Endothelial cell of hepatic sinusoid (primary cell): ENCODE data around the gene OPN1SW.

Source experiments
- in situ Hi-C: cut with HindIII; loops from 2 replicates; pipeline ENCODE4 v1.10.0; 2017; ENCODE audit warnings: low sequenced_read_pairs

OPN1SW gene

GRCh38 chr7:128794020-128794419, 18.4 kb upstream of the OPN1SW start:
- in situ Hi-C loops, result no loop called here

DNA sequence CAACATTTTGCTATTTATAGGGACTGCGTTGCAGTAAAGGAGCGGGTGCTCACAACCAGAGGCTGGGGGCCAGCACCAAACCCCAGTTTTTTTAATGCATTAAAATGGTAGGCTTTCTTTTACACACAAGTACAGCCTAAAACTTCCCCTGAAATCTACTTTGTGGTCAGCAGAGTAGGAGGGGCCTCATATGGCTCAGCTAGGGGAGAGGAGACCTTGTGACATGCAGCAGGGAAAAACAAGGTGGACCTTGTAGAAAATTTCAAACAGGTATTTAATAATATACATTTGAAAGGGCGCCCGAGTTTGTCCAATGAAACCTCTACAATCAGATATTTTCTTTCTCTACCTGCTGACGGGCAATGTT, 17.6 kb upstream of the OPN1SW start:
- in situ Hi-C loops, result no loop called here

DNA sequence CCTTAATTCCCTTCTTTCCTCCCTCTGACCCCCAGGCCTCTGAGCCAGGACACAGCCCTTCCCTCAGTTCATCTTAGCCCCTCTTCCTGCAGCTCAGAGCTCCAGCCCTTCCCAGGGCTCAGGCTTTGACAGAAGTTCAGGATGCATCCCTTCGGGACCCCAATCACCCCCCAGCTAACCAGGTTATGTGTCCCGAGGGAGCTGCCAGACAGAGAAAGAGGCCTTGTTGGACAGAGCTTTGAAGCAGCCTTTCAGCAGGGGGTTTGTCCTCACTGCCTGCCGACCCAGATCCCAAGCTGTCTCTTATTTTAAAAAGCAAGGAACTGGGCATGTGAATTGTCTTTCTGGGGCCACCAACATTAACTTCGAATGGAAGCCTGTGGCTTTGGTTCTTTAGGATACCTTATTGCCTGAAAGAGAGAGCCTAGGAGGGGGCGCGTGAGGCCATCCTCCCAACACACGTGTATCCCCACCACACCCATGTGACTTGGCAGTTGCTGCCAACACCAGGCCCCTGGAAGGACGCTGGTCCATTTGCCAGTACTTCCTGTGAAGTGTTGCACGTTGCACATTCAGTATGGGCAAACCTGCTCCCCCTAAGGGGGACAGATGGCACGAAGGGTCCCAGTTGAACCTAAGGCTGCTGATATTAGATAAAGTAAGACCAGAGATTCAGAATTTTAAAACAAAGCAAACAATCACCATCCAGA, 17.0 kb upstream of the OPN1SW start:
- in situ Hi-C loops, result no loop called here

DNA sequence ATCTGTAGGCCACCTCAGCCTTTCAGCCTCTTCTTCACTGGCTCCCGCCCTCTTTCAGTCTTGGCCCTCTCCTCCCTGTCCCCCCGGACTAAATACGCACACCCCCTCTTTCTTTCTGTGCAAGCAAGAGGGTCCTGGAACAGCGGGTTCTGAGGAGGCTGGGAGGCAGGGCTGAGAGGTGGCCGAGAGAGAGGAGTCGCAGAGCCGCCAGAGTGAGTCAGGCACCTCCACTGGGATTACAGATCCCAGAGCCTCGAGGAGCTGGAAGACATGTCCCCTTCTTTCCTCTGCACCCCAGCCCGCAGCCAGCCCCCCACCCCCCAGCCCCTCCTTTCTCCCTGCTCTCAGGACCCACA, 16.4 kb upstream of the OPN1SW start:
- in situ Hi-C loops, result no loop called here

GRCh38 chr7:128791121-128791971, 15.8 kb upstream of the OPN1SW start, which contains the start of gene CCDC136:
TSS of gene CCDC136 (plus strand) at chr7:128791968. CDS start at chr7:128792412, 444 bp downstream.
- in situ Hi-C loops, result no loop called here

- in situ Hi-C loops, result no loop called here
Measured at GRCh38 chr7:128790315-128791041, 14.9 kb upstream of the OPN1SW start.

DNA sequence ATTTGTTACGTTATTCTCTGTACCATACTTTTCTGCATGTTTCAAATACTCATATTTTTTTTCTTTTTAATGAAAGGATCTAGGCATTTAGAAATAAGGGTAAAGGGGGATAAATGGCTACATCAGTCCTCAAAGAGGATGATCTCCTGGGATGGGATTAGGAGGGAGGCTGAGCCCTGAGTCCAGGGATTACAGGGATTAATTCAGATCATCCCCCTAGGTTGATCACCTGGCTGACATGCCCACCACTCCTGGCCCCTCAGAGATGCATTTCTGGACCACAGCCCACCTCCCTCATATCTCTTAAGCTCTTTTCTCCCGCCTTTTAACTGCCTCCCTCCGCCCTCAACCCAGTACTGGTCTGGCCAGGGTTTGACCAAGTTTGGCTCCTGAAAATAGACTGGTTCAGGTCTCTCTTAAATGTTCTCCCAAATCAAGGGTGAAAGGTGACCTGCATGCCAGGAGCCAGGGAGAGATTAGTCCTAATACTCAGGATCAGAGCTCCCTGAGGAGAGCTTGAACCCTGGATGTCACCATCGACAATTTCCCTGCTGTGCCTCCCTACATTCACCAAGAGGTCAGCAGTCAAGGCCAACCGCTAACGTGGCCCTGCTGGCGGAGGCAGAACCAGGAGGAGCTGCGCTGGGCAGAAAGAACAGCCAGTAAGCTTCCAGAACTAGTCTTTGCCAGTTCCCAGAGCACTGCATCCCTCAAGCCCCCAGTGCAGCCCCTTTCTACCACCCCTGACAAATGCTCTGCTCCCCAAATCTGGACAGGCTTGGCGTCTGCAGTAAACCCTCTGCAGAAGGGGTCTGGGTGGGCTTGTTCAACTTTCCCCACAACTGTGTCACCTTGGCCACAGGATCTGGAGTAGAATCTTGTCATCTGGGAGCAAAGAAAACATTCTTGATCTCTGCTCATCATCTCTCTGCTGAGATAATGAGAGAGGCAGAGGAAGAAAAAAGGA, 13.1 kb upstream of the OPN1SW start:
- in situ Hi-C loops, result no loop called here

DNA sequence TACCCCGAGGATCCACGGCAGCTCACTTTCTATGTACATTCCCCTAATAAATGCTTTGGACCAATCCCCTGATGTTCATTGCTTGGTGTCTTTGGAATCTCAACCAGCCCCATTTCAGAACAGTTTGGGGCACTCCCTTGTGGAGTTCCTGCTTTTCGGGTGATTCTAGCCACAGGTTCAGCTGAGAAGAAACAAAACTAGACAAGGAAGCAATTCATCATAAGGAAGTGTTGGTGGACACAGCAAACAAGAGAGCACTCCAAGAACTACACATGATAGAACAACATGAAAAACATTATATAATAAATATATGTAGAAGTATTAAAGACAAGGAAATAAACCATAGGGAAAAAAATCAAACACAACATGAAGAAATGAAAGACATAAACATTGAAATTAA, 10.1 kb upstream of the OPN1SW start:
- in situ Hi-C loops, result no loop called here

DNA sequence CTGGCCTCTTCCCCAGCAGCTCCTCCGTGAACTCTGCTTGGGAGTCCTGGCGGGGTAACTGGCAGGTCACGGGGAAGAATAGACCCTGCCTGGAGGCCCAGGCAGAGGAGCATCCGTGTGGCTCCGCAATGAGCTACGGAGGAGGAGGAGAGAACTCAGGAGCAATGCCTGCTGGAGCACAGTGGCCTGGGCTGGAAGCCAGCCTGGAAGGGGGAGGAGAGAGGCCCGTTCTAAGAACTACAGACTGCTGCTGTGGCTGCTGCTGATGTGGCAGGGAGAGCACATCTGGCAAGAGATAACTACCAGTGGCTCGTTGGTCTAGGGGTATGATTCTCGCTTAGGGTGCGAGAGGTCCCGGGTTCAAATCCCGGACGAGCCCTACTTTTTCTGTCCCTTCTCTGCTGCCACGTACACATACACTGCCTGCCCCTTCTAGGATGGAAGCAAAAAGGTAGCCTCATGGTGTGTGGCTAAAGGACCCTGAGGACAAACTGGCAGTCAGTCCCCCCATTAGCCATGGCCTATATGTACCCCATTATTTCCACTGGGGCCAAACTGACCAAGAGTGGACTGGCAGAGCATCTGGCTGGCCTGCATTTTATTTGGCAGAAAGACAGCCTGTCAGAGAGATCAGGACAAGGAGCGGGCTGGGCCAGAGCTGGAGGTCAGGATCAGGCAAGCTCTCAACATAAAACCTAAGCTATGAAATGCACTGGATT, 7.7 kb upstream of the OPN1SW start:
- in situ Hi-C loops, result no loop called here

DNA sequence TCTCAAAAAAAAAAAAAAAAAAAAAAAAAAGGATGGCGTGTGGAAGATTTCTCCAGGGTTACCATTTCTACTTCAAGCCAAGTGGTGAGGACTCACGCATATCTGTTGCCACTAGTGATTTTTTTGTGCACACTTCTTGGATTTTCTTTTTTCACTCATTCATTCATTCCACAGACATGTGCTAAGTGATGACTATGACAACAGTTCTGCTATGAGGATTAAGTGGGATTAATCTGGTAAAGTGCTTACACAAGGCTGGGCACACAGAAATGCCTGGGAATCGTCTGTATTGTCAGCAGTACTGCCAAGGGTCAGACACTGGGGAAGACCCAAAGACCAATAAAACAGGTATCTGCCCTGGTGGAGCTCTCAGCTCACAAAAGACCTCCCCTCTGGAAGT, 6.3 kb upstream of the OPN1SW start:
- in situ Hi-C loops, result no loop called here

GRCh38 chr7:128781126-128781525, 5.5 kb upstream of the OPN1SW start:
- in situ Hi-C loops, result no loop called here

DNA sequence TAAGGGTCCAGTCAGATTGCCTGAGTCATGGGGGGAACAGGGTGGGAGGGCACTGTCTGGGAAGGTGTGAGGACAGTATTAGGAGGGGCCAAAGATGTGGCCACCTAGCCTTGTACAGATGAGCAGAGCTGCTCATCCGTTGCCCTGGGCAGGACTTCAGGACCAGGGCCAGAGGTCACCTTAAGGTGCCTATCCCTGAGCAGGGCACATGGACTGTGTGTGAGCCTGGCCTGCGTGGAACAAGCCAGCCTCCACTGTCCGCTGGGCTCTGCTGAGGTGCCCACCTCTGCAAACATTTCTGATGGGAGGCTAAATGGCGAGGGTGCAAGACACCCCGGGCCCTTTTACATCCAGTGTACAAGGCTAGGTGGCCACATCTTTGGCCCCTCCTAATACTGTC, 3.4 kb upstream of the OPN1SW start:
- in situ Hi-C loops, result no loop called here

DNA sequence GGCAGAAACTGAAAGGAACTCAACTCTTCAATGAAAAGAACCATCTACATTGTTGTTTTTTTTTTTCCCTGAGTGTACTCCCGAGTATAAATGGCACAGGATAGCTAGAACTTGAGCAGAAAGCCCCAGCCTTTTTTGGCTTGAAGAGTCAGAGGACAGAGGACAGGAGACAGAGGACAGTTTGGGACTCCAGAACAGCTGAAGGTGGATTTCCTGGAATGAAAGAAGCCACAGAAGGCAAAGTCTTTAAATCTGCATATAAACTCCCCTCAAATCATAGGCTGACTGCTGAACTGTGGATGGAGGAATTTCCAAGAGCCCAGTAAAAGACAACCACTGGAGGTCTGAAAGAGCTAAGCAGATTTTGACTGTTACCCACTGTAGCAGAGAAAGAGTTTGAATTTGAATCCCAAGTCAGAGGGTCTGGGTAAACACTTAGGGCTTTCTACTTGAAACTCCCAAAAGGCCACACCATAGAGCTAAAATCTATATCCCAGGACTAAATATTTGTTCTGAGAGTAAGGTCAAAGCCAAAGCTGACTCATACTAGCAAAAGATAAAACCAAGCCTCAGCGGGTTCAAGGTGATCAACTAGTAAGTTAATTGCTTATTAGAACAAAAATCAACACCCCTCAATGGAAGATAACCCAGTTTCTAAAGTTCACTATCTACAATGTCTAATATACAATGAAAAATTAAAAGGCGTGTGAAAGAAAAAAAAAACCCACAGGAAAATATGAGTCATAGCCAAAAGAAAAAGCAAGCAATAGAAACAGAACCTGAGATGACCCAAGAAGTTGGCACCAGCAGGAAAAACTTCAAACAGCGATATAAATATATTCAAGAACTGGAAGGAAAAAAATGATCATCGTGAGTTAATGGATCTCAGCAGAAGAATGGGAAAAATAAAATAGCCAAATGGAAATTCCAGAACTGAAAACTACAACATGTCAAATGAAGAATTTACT, 1.8 kb upstream of the OPN1SW start:
- in situ Hi-C loops, result no loop called here

GRCh38 chr7:128774921-128775320, 673 bp downstream of the OPN1SW start:
- in situ Hi-C loops, result no loop called here

GRCh38 chr7:128774029-128774689, 1.4 kb downstream of the OPN1SW start:
- in situ Hi-C loops, result no loop called here

DNA sequence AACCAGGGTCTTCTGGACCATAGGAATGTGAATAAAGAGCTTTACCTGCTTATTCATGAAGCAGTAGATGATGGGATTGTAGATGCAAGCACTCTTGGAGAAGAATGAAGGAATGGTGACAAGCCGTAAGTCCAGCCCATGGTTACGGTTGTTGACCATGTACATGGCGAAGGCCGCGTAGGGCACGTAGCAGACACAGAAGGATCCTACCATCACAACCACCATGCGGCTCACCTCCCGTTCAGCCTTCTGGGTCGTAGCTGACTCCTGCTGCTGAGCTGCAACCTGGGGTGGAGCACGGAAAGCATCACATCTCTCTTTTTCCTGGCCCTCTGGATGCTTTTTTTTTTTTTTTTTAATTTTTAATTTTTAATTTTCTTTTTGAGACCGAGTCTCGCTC, 2.0 kb downstream of the OPN1SW start:
- in situ Hi-C loops, result no loop called here

DNA sequence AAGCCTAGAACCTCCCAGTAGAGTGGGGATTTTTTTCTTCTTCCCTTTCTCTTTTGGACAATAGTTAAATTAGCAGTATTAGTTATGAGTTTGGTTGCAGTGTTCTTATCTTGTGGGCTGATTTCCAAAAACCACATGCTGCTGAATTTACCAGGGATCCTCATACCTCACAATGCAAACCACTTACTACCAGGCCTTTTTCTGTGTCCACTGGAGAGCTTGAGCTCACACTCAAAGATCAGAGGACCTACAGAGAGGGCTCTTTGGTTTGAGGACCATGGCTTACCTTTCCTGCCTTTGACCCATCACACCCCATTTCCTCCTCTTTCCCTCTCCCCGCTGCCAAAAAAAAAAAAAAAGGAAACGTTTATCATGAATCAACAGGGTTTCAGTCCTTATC, 5.4 kb downstream of the OPN1SW start:
- in situ Hi-C loops, result no loop called here

- in situ Hi-C loops, result loop anchor here (5.0 kb wide), 1 partner anchor 40 kb away; no protein-coding TSS in a partner anchor
Measured at GRCh38 chr7:128767475-128768110, 8.0 kb downstream of the OPN1SW start.
